Osteocyte (in vitro differentiated cells): ENCODE measurements around the gene ACTR3. TPM values are rescaled to one million over a fixed set of nuclear protein-coding genes. Genes with fewer than 3 reads are reported as not detected.
"Not testable (repeated sequence)": the region's sequence is repeated elsewhere in the genome, so short reads cannot be mapped to it uniquely, and the experiment has no call there.

Experiments
- DNase-seq: peaks from one replicate; pipeline ENCODE4 v3.0.0; 2021; ENCODE audit warnings: mixed read lengths; ENCODE audit not compliant: unreplicated experiment; ENCODE audit errors: extremely low spot score
- H3K27ac Mint-ChIP-seq: one replicate; pipeline ENCODE4 v1.8.0; 2021; ENCODE audit warnings: mild to moderate bottlenecking, mixed read lengths; ENCODE audit not compliant: unreplicated experiment
- H3K27me3 Mint-ChIP-seq: one replicate; pipeline ENCODE4 v1.8.0; 2021; ENCODE audit warnings: mixed read lengths; ENCODE audit not compliant: unreplicated experiment
- H3K36me3 Mint-ChIP-seq: one replicate; pipeline ENCODE4 v1.8.0; 2021; ENCODE audit warnings: mixed read lengths; ENCODE audit not compliant: unreplicated experiment
- H3K4me1 Mint-ChIP-seq: one replicate; pipeline ENCODE4 v1.8.0; 2021; ENCODE audit warnings: mixed read lengths; ENCODE audit not compliant: unreplicated experiment
- H3K4me3 Mint-ChIP-seq: one replicate; pipeline ENCODE4 v1.8.0; 2021; ENCODE audit warnings: mild to moderate bottlenecking, moderate library complexity, mixed read lengths; ENCODE audit not compliant: unreplicated experiment
- H3K9me3 Mint-ChIP-seq: one replicate; pipeline ENCODE4 v1.8.0; 2021; ENCODE audit warnings: mixed read lengths; ENCODE audit not compliant: unreplicated experiment
- total RNA-seq: library from RNA; stranded (reverse); gene quantifications from 2 replicates; pipeline ENCODE4 v1.2.1, GENCODE V29; 2021
- TF ChIP-seq, protein P1 (sequence below): fragments of 200-600 bp; sonication (generic); IDR thresholded peaks from 2 replicates; pipeline ENCODE4 v1.5.0; 2021; ENCODE audit warnings: antibody characterized with exemption, mild to moderate bottlenecking, moderate library complexity

The ACTR3 gene
- total RNA-seq, 1 donor from 2014 or later: 255 TPM

DNA sequence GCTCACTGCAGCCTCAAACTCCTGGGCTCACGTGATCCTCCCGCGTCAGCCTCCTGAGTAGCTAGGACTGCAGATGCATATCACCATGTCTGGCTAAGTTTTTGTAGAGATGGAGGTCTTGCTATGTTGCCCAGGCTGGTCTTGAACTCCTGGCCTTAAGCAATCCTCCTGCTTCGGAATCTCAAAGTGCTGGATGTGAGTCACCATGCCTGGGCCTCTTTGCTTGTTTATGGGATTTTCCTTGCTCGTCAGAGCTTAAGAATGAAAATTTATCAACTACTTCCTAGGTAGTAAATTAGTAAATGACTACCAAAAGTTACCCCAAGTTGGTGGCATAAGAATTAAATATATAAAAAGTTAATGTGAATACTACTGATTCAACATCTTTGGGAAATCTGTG lies 51.0 kb downstream of the ACTR3 start:
- H3K27ac Mint-ChIP-seq: no peak overlapping the region

DNA sequence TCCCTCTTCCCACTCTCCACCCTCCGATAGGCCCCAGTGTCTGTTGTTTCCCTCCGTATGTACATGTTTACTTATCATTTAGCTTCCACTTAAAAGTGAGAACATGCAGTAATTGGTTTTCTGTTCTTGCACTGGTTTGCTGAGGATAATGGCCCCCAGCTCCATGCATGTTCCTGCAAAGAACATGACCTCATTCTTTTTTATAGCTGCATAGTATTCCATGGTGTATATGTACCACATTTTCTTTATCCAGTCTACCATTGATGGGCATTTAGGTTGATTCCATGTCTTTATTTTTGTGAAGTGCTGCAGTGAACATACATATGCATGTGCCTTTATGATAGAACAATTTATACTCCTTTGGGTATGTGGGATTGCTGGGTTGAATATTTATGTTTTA lies 55.9 kb downstream of the ACTR3 start:
- not testable (repeated sequence) for H3K4me3 Mint-ChIP-seq, DNase-seq, H3K27me3 Mint-ChIP-seq, H3K27ac Mint-ChIP-seq, H3K4me1 Mint-ChIP-seq, H3K9me3 Mint-ChIP-seq
- peaks cover 42% of the 10 kb centered on the region for H3K36me3 Mint-ChIP-seq

More for the DNA sequence above, 51.0 kb downstream of the ACTR3 start:
- Mint-ChIP-seq H3K27me3 (no peaks in the 10 kb centered on the region), H3K9me3 (peaks cover 17% of the 10 kb centered on the region), H3K4me1 (no peaks in the 10 kb centered on the region), H3K4me3 (no peak overlapping the region), H3K36me3 (peaks cover 41% of the 10 kb centered on the region)
- TF ChIP-seq, protein P1, sequence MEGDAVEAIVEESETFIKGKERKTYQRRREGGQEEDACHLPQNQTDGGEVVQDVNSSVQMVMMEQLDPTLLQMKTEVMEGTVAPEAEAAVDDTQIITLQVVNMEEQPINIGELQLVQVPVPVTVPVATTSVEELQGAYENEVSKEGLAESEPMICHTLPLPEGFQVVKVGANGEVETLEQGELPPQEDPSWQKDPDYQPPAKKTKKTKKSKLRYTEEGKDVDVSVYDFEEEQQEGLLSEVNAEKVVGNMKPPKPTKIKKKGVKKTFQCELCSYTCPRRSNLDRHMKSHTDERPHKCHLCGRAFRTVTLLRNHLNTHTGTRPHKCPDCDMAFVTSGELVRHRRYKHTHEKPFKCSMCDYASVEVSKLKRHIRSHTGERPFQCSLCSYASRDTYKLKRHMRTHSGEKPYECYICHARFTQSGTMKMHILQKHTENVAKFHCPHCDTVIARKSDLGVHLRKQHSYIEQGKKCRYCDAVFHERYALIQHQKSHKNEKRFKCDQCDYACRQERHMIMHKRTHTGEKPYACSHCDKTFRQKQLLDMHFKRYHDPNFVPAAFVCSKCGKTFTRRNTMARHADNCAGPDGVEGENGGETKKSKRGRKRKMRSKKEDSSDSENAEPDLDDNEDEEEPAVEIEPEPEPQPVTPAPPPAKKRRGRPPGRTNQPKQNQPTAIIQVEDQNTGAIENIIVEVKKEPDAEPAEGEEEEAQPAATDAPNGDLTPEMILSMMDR: no peak
- no peak for DNase-seq

DNA sequence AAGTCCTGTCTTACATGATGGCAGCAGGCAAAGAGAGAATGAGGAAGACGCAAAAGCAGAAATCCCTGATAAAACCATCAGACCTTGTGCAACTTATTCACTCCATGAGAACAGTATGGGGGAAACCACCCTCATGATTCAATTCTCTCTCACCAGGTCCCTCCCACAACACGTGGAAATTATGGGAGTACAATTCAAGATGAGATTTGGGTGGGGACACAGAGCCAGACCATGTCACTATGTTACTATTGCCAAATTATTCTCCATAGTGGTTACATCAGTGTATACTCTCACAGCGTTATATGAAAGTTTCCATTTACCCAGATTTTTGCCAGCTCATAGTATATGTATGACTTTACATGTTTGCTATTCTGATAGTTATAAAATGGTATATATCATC lies 61.0 kb downstream of the ACTR3 start:
- H3K27me3 Mint-ChIP-seq, H3K9me3 Mint-ChIP-seq, H3K27ac Mint-ChIP-seq, DNase-seq, H3K4me3 Mint-ChIP-seq, H3K4me1 Mint-ChIP-seq: not testable (repeated sequence)
- peaks cover 60% of the 10 kb centered on the region for H3K36me3 Mint-ChIP-seq

DNA sequence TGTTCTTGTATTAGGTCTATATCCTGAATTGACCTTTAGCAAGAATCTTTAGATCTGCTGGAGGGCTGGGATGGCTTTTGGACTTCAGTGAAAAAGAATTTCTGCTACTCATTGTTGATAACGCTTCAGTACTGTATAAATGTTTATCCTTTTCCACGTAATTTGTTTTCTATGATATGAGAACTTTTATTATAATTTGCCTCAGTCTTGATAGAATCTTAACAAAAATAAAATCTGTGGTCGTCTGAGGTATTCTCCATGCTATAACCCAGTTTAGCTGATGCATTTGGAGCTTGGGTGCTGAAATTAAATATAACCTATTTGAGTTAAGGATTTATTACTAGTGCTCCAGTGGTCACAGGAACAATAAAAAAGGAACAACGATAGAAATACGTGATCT lies 71.1 kb downstream of the ACTR3 start:
- TF ChIP-seq, protein P1: no peak
- no peaks in the 10 kb centered on the region for H3K27me3 Mint-ChIP-seq
- peaks cover 7% of the 10 kb centered on the region for H3K4me1 Mint-ChIP-seq
- no peak for DNase-seq
- H3K9me3 Mint-ChIP-seq: no peaks in the 10 kb centered on the region
- no peak overlapping the region for H3K27ac Mint-ChIP-seq
- H3K4me3 Mint-ChIP-seq: no peak overlapping the region
- peaks cover 39% of the 10 kb centered on the region for H3K36me3 Mint-ChIP-seq

DNA sequence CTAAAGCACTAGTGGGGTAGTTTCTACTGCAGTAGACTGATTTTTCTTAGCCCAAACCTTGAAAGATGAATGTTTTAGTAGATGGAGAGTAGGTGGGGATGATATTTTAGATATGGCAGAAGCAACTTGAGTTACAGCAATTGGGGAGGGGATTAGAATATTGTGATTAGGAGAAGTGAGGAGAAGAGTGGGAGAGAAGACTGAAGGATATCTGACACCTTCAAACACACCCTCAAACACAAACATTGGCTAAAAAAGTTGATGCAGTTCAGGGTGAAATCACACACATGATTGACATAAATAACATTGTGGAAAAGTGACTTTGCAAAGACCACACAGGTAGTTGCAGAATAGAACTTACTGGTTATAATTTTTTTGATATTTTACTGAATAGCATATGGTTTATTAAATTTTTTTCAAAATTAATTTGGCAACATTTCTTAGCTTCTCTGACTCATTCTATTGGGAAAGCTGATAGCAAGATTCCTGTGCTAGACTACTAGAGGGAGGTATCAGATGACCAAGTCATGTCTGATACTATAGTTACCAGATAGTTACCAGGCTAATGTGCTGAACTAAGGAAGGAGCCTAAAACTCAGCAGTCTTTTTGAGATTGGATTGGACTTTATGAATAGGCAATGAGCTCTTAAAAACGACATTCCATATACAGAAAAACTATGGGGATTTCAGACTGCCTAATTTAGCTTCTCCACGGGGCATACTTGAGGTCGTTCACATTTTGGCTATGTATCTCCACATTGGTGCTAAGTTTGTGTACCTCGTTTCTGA lies 73.0 kb downstream of the ACTR3 start:
- Mint-ChIP-seq H3K27me3 (no peaks in the 10 kb centered on the region), H3K27ac (no peak overlapping the region), H3K36me3 (peaks cover 31% of the 10 kb centered on the region), H3K9me3 (no peaks in the 10 kb centered on the region), H3K4me3 (no peak overlapping the region), H3K4me1 (peaks cover 7% of the 10 kb centered on the region)
- DNase-seq: no peak
- TF ChIP-seq, protein P1: no peak

DNA sequence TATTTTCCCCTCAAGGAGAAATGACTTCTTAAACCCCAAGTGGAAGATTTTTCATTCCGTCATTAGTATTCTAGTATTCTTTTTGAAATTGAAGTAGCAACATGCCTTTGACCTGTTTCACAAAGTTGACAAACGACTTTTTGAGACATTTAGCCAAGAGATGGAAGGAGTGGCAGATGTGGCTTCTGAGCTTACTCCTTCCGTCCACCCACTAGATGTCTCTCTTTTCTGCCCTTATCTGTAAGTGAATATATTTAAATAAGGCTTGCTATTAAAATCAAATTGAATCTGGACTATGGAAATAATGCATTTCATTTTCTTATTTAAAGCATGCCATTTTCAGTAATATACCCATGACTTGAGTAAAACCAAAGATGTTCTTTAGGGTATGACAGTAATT lies 74.1 kb downstream of the ACTR3 start:
- DNase-seq: no peak
- Mint-ChIP-seq H3K27ac (no peak overlapping the region), H3K4me1 (peaks cover 7% of the 10 kb centered on the region), H3K36me3 (peaks cover 26% of the 10 kb centered on the region), H3K9me3 (no peaks in the 10 kb centered on the region), H3K4me3 (no peak overlapping the region), H3K27me3 (no peaks in the 10 kb centered on the region)
- TF ChIP-seq, protein P1: no peak
